Astrocyte (in vitro differentiated cells and primary cell): Measurements from ENCODE around the gene ITPR2. TPM values are rescaled to one million over a fixed set of nuclear protein-coding genes. Genes with fewer than 3 reads are reported as not detected.

Experiments used
- DNase-seq: peaks from one replicate; pipeline ENCODE4 v3.0.0-alpha.2; 2010; ENCODE audit warnings: low read depth
- FAIRE-seq: peaks from 2 replicates; lab custom pipeline; 2011; peaks lifted over from hg19 to GRCh38; lab: Jason Lieb, UNC
- H2AFZ ChIP-seq: 2 replicates; pipeline ENCODE4 v1.6.0; 2012; ENCODE audit warnings: low read depth, low read length, inconsistent platforms
- H3K27ac ChIP-seq: 2 replicates; pipeline ENCODE4 v1.5.1; 2011; ENCODE audit warnings: low read depth, low read length, inconsistent platforms
- H3K27me3 ChIP-seq: 2 replicates; pipeline ENCODE4 v1.6.0; 2011; ENCODE audit warnings: low read length, inconsistent platforms; ENCODE audit not compliant: insufficient read depth
- H3K36me3 ChIP-seq: 2 replicates; pipeline ENCODE4 v1.5.1; 2011; ENCODE audit warnings: low read length, inconsistent platforms; ENCODE audit not compliant: insufficient read depth
- H3K4me1 ChIP-seq: 2 replicates; pipeline ENCODE4 v1.5.1; 2011; ENCODE audit warnings: low read length, inconsistent platforms; ENCODE audit not compliant: insufficient read depth
- H3K4me2 ChIP-seq: 2 replicates; pipeline ENCODE4 v1.6.0; 2012; ENCODE audit warnings: low read length, inconsistent platforms
- H3K4me3 ChIP-seq: 2 replicates; pipeline ENCODE4 v1.5.1; 2011; ENCODE audit warnings: low read depth, mild to moderate bottlenecking, low read length, inconsistent platforms; ENCODE audit not compliant: insufficient read depth
- H3K79me2 ChIP-seq: 2 replicates; pipeline ENCODE4 v1.6.0; 2012; ENCODE audit warnings: mild to moderate bottlenecking, low read length, inconsistent platforms; ENCODE audit not compliant: insufficient read depth
- H3K9ac ChIP-seq: 2 replicates; pipeline ENCODE4 v1.6.0; 2012; ENCODE audit warnings: mild to moderate bottlenecking, low read length, inconsistent platforms
- H3K9me3 ChIP-seq: 2 replicates; pipeline ENCODE4 v1.5.1; 2012; ENCODE audit warnings: low read depth, mild to moderate bottlenecking, low read length, inconsistent platforms; ENCODE audit not compliant: insufficient read depth
- H4K20me1 ChIP-seq: 2 replicates; pipeline ENCODE4 v1.6.0; 2012; ENCODE audit warnings: low read length, inconsistent platforms; ENCODE audit not compliant: insufficient read depth
- H3K27ac Mint-ChIP-seq: one replicate; pipeline ENCODE4 v1.8.0; 2021; ENCODE audit warnings: mild to moderate bottlenecking, mixed read lengths; ENCODE audit not compliant: unreplicated experiment
- H3K27me3 Mint-ChIP-seq: one replicate; pipeline ENCODE4 v1.8.0; 2021; ENCODE audit warnings: low read depth, mixed read lengths; ENCODE audit not compliant: unreplicated experiment
- H3K36me3 Mint-ChIP-seq: one replicate; pipeline ENCODE4 v1.8.0; 2021; ENCODE audit warnings: low read depth, mixed read lengths; ENCODE audit not compliant: unreplicated experiment
- H3K4me1 Mint-ChIP-seq: one replicate; pipeline ENCODE4 v1.8.0; 2021; ENCODE audit warnings: low read depth, mixed read lengths; ENCODE audit not compliant: unreplicated experiment
- H3K4me3 Mint-ChIP-seq: one replicate; pipeline ENCODE4 v1.8.0; 2021; ENCODE audit warnings: mild to moderate bottlenecking, moderate library complexity, mixed read lengths; ENCODE audit not compliant: unreplicated experiment
- H3K9me3 Mint-ChIP-seq: one replicate; pipeline ENCODE4 v1.8.0; 2021; ENCODE audit warnings: mild to moderate bottlenecking, mixed read lengths; ENCODE audit not compliant: unreplicated experiment
- CTCF ChIP-seq: IDR thresholded peaks from 2 replicates; pipeline ENCODE4 v1.5.1; 2011; ENCODE audit warnings: low read depth, mild to moderate bottlenecking, inconsistent platforms, low read length, moderate library complexity; ENCODE audit not compliant: insufficient read depth
- EZH2 ChIP-seq: IDR thresholded peaks from 2 replicates; pipeline ENCODE4 v1.6.1; 2012; ENCODE audit warnings: mild to moderate bottlenecking, low read length, inconsistent platforms; ENCODE audit not compliant: insufficient read depth
- total RNA-seq: library from RNA; stranded (reverse); gene quantifications from 2 replicates; pipeline ENCODE4 v1.2.1, GENCODE V29; 2021

The ITPR2 gene
- total RNA-seq, 1 donor from 2014 or later: 24.4 TPM

- H3K4me3 ChIP-seq: no peak overlapping the region
- no peak overlapping the region for H3K27ac Mint-ChIP-seq
- H3K4me2 ChIP-seq: no peak overlapping the region
- no peaks in the 10 kb centered on the region for H3K27me3 Mint-ChIP-seq
- FAIRE-seq (no peak), DNase-seq (no peak)
- TF ChIP-seq EZH2 (no peak), CTCF (peak; percentile 50)
- no peak overlapping the region for H3K4me3 Mint-ChIP-seq
- no peaks in the 10 kb centered on the region for H4K20me1 ChIP-seq
- no peaks in the 10 kb centered on the region for H3K9me3 Mint-ChIP-seq
- H3K79me2 ChIP-seq: no peaks in the 10 kb centered on the region
- peaks cover 7% of the 10 kb centered on the region for H3K4me1 Mint-ChIP-seq
- H3K9me3 ChIP-seq: no peaks in the 10 kb centered on the region
- no peak overlapping the region for H3K27ac ChIP-seq
- no peak overlapping the region for H2AFZ ChIP-seq
- no peak overlapping the region for H3K9ac ChIP-seq
- H3K4me1 ChIP-seq: peaks cover 8% of the 10 kb centered on the region
- no peaks in the 10 kb centered on the region for H3K36me3 Mint-ChIP-seq
- peaks cover 3% of the 10 kb centered on the region for H3K27me3 ChIP-seq
- H3K36me3 ChIP-seq: no peaks in the 10 kb centered on the region
These were observed 12.2 kb upstream of the ITPR2 start for GRCh38 chr12:26845057-26845666.

- H3K9ac ChIP-seq: no peak overlapping the region
- Mint-ChIP-seq H3K9me3 (no peaks in the 10 kb centered on the region), H3K4me3 (no peak overlapping the region), H3K4me1 (peaks cover 7% of the 10 kb centered on the region), H3K36me3 (no peaks in the 10 kb centered on the region), H3K27ac (no peak overlapping the region), H3K27me3 (no peaks in the 10 kb centered on the region)
- H3K4me3 ChIP-seq: no peak overlapping the region
- H3K9me3 ChIP-seq: no peaks in the 10 kb centered on the region
- H3K79me2 ChIP-seq: no peaks in the 10 kb centered on the region
- H3K4me2 ChIP-seq: no peak overlapping the region
- peaks cover 8% of the 10 kb centered on the region for H3K4me1 ChIP-seq
- no peak for FAIRE-seq
- no peak for TF ChIP-seq CTCF
- TF ChIP-seq EZH2: no peak
- no peaks in the 10 kb centered on the region for H4K20me1 ChIP-seq
- peaks cover 3% of the 10 kb centered on the region for H3K27me3 ChIP-seq
- H3K36me3 ChIP-seq: no peaks in the 10 kb centered on the region
- no peak for DNase-seq
- no peak overlapping the region for H2AFZ ChIP-seq
- no peak overlapping the region for H3K27ac ChIP-seq
These were observed 10.3 kb upstream of the ITPR2 start for GRCh38 chr12:26843311-26843710.

GRCh38 chr12:26841085-26841484, 8.1 kb upstream of the ITPR2 start:
- no peak overlapping the region for H3K27ac ChIP-seq

More at GRCh38 chr12:26841085-26841484, 8.1 kb upstream of the ITPR2 start:
- Histone ChIP-seq H3K4me1 (peaks cover 8% of the 10 kb centered on the region), H3K4me3 (no peak overlapping the region), H3K4me2 (no peak overlapping the region), H3K79me2 (no peaks in the 10 kb centered on the region), H3K9me3 (no peaks in the 10 kb centered on the region), H4K20me1 (no peaks in the 10 kb centered on the region), H2AFZ (no peak overlapping the region), H3K27me3 (no peaks in the 10 kb centered on the region), H3K36me3 (no peaks in the 10 kb centered on the region), H3K9ac (no peak overlapping the region)
- H3K36me3 Mint-ChIP-seq: no peaks in the 10 kb centered on the region
- H3K4me1 Mint-ChIP-seq: peaks cover 6% of the 10 kb centered on the region
- FAIRE-seq: no peak
- H3K4me3 Mint-ChIP-seq: no peak overlapping the region
- TF ChIP-seq CTCF (no peak), EZH2 (no peak)
- H3K9me3 Mint-ChIP-seq: no peaks in the 10 kb centered on the region
- DNase-seq: no peak
- no peak overlapping the region for H3K27ac Mint-ChIP-seq
- no peaks in the 10 kb centered on the region for H3K27me3 Mint-ChIP-seq
